ENCODE results near the gene TMED7.

The TMED7 gene

GRCh38 chr5:115579747-115580173 is 46.1 kb downstream of the TMED7 start:
- Histone ChIP-seq H3K4me1 (ENCODE audit: insufficient read depth, low read length, severe bottlenecking) (no peaks in the 10 kb centered on the region), H3K9me3 (ENCODE audit: low read length) (no peaks in the 10 kb centered on the region), H3K9ac (ENCODE audit: low read length) (no peak overlapping the region), H3K79me2 (ENCODE audit: insufficient read depth, low read length) (no peaks in the 10 kb centered on the region), H4K20me1 (ENCODE audit: insufficient read depth, low read length) (no peaks in the 10 kb centered on the region), H3K27me3 (ENCODE audit: insufficient read depth, low read length) (no peaks in the 10 kb centered on the region), H3F3A (ENCODE audit: insufficient read depth, low read length) (no peaks in the 10 kb centered on the region), H3K4me3 (ENCODE audit: low read depth, low read length, poor library complexity, severe bottlenecking) (no peak overlapping the region), H3K36me3 (ENCODE audit: insufficient read depth, low read length) (no peaks in the 10 kb centered on the region), H3K27ac (ENCODE audit: low read depth, low read length, poor library complexity, severe bottlenecking) (no peak overlapping the region), H3K4me2 (ENCODE audit: low read length) (no peak overlapping the region), H3K9me2 (ENCODE audit: low read depth, low read length) (no peaks in the 10 kb centered on the region), H2AFZ (ENCODE audit: low read length) (no peak overlapping the region)
- TF ChIP-seq EZH2 (IDR thresholded peaks at IDR 0.05; ENCODE audit: borderline replicate concordance, low read length), result no peak
- no peak for TF ChIP-seq CTCF (IDR thresholded peaks at IDR 0.05; ENCODE audit: low read length)

GRCh38 chr5:115579216-115579615 is 46.6 kb downstream of the TMED7 start:
- H2AFZ ChIP-seq (ENCODE audit: low read length), result no peak overlapping the region
- H3K4me1 ChIP-seq (ENCODE audit: insufficient read depth, low read length, severe bottlenecking), result no peaks in the 10 kb centered on the region
- no peaks in the 10 kb centered on the region for H4K20me1 ChIP-seq (ENCODE audit: insufficient read depth, low read length)
- no peaks in the 10 kb centered on the region for H3F3A ChIP-seq (ENCODE audit: insufficient read depth, low read length)
- no peak overlapping the region for H3K9ac ChIP-seq (ENCODE audit: low read length)
- no peaks in the 10 kb centered on the region for H3K36me3 ChIP-seq (ENCODE audit: insufficient read depth, low read length)
- no peak for TF ChIP-seq CTCF (IDR thresholded peaks at IDR 0.05; ENCODE audit: low read length)
- no peak for TF ChIP-seq EZH2 (IDR thresholded peaks at IDR 0.05; ENCODE audit: borderline replicate concordance, low read length)
- no peak overlapping the region for H3K27ac ChIP-seq (ENCODE audit: low read depth, low read length, poor library complexity, severe bottlenecking)
- H3K4me2 ChIP-seq (ENCODE audit: low read length), result no peak overlapping the region
- H3K9me2 ChIP-seq (ENCODE audit: low read depth, low read length), result no peaks in the 10 kb centered on the region
- H3K9me3 ChIP-seq (ENCODE audit: low read length), result no peaks in the 10 kb centered on the region
- no peak overlapping the region for H3K4me3 ChIP-seq (ENCODE audit: low read depth, low read length, poor library complexity, severe bottlenecking)
- no peaks in the 10 kb centered on the region for H3K79me2 ChIP-seq (ENCODE audit: insufficient read depth, low read length)
- H3K27me3 ChIP-seq (ENCODE audit: insufficient read depth, low read length), result no peaks in the 10 kb centered on the region

GRCh38 chr5:115578657-115579056 is 47.2 kb downstream of the TMED7 start:
- Histone ChIP-seq H3K27me3 (ENCODE audit: insufficient read depth, low read length) (no peaks in the 10 kb centered on the region), H3K27ac (ENCODE audit: low read depth, low read length, poor library complexity, severe bottlenecking) (no peak overlapping the region), H3K36me3 (ENCODE audit: insufficient read depth, low read length) (no peaks in the 10 kb centered on the region), H3F3A (ENCODE audit: insufficient read depth, low read length) (no peaks in the 10 kb centered on the region), H3K9me2 (ENCODE audit: low read depth, low read length) (no peaks in the 10 kb centered on the region), H3K9ac (ENCODE audit: low read length) (no peak overlapping the region), H3K9me3 (ENCODE audit: low read length) (no peaks in the 10 kb centered on the region), H3K4me3 (ENCODE audit: low read depth, low read length, poor library complexity, severe bottlenecking) (no peak overlapping the region), H3K4me2 (ENCODE audit: low read length) (no peak overlapping the region), H4K20me1 (ENCODE audit: insufficient read depth, low read length) (no peaks in the 10 kb centered on the region), H3K79me2 (ENCODE audit: insufficient read depth, low read length) (no peaks in the 10 kb centered on the region), H2AFZ (ENCODE audit: low read length) (no peak overlapping the region), H3K4me1 (ENCODE audit: insufficient read depth, low read length, severe bottlenecking) (no peaks in the 10 kb centered on the region)
- TF ChIP-seq EZH2 (IDR thresholded peaks at IDR 0.05; ENCODE audit: borderline replicate concordance, low read length) (no peak), CTCF (IDR thresholded peaks at IDR 0.05; ENCODE audit: low read length) (no peak)
